HEK293 (cell line): ENCODE results near the gene MN1.
A peak's percentile ranks its signal among the peaks of the same experiment; 100 is the strongest.

Experiments used
- CTCF ChIA-PET: fragments of 350-600 bp; formaldehyde crosslinking; extraction: SDS; loops from one replicate; lab custom pipeline; 2021; ENCODE audit warnings: antibody characterized with exemption; lab: Yijun Ruan, JAX
- POLR2A ChIA-PET: fragments of 300-600 bp; formaldehyde crosslinking; extraction: SDS; loops from one replicate; lab custom pipeline; 2020; ENCODE audit warnings: antibody characterized with exemption, inconsistent platforms; lab: Yijun Ruan, JAX
- H3K27ac ChIP-seq: fragments of 200-500 bp; sonication (Bioruptor generic); 2 replicates; pipeline ENCODE4 v1.5.1; 2014; ENCODE audit warnings: low read depth, low read length, control low read depth, inconsistent platforms; ENCODE audit errors: extremely low read depth
- H3K36me3 ChIP-seq, 2 experiments: fragments of 200-500 bp in 1 of 2; sonication (Bioruptor generic) in 1 of 2; 1 replicate in 1 of 2; 2 replicates in 1 of 2; pipeline ENCODE4 v1.5.1; 2014 to 2017; ENCODE audit warnings: inconsistent platforms in 2 of 2, low read length in 2 of 2; ENCODE audit not compliant: control insufficient read depth in 2 of 2, insufficient read depth in 1 of 2
- H3K4me1 ChIP-seq: fragments of 200-500 bp; sonication (Bioruptor generic); 2 replicates; pipeline ENCODE4 v1.5.1; 2014; ENCODE audit warnings: mild to moderate bottlenecking, low read length, inconsistent platforms; ENCODE audit not compliant: control insufficient read depth, insufficient read depth
- H3K4me3 ChIP-seq: 2 replicates; pipeline ENCODE4 v1.5.1; 2011; ENCODE audit warnings: low read depth, mild to moderate bottlenecking, control low read depth, low read length, moderate library complexity
- H3K9me3 ChIP-seq: fragments of 200-500 bp; sonication (Bioruptor generic); 2 replicates; pipeline ENCODE4 v1.5.1; 2014; ENCODE audit warnings: low read depth, low read length, inconsistent platforms; ENCODE audit not compliant: control insufficient read depth, insufficient read depth
- BCL11B ChIP-seq: fragments of 450-650 bp; formaldehyde crosslinking; IDR thresholded peaks from 2 replicates; pipeline ENCODE4 v1.5.1; 2016; ENCODE audit warnings: low read depth, missing biosample characterization, missing genetic modification characterization
- GFI1B ChIP-seq: fragments of 450-650 bp; formaldehyde crosslinking; IDR thresholded peaks from 2 replicates; pipeline ENCODE4 v1.5.1; 2016; ENCODE audit warnings: missing biosample characterization, missing genetic modification characterization
- KLF1 ChIP-seq: fragments of 450-650 bp; formaldehyde crosslinking; IDR thresholded peaks from 2 replicates; pipeline ENCODE4 v1.5.1; 2016; ENCODE audit warnings: missing biosample characterization, missing genetic modification characterization
- SP3 ChIP-seq: fragments of 450-650 bp; formaldehyde crosslinking; IDR thresholded peaks from 2 replicates; pipeline ENCODE4 v1.5.1; 2016; ENCODE audit warnings: missing biosample characterization, missing genetic modification characterization
- SP7 ChIP-seq: fragments of 450-650 bp; formaldehyde crosslinking; IDR thresholded peaks from 2 replicates; pipeline ENCODE4 v1.5.1; 2016; ENCODE audit warnings: missing biosample characterization, missing genetic modification characterization
- ZFP3 ChIP-seq: fragments of 450-650 bp; formaldehyde crosslinking; IDR thresholded peaks from 2 replicates; pipeline ENCODE4 v1.5.1; 2016; ENCODE audit warnings: low read depth, missing biosample characterization, missing genetic modification characterization
- ZFP69B ChIP-seq: fragments of 450-650 bp; formaldehyde crosslinking; IDR thresholded peaks from 2 replicates; pipeline ENCODE4 v1.5.1; 2016; ENCODE audit warnings: missing biosample characterization, missing genetic modification characterization
- ZIC2 ChIP-seq: fragments of 450-650 bp; formaldehyde crosslinking; IDR thresholded peaks from 2 replicates; pipeline ENCODE4 v1.5.1; 2016; ENCODE audit warnings: missing biosample characterization, missing genetic modification characterization
- ZNF138 ChIP-seq: fragments of 450-650 bp; formaldehyde crosslinking; IDR thresholded peaks from 2 replicates; pipeline ENCODE4 v1.5.1; 2016; ENCODE audit warnings: missing biosample characterization, missing genetic modification characterization, borderline replicate concordance
- ZNF146 ChIP-seq: fragments of 450-650 bp; formaldehyde crosslinking; IDR thresholded peaks from 2 replicates; pipeline ENCODE4 v1.5.1; 2016; ENCODE audit warnings: missing biosample characterization, missing genetic modification characterization
- ZNF157 ChIP-seq: fragments of 450-650 bp; formaldehyde crosslinking; IDR thresholded peaks from 2 replicates; pipeline ENCODE4 v1.5.1; 2016; ENCODE audit warnings: missing biosample characterization, missing genetic modification characterization
- ZNF16 ChIP-seq: fragments of 450-650 bp; formaldehyde crosslinking; IDR thresholded peaks from 2 replicates; pipeline ENCODE4 v1.5.1; 2016; ENCODE audit warnings: low read depth, missing biosample characterization, missing genetic modification characterization
- ZNF174 ChIP-seq: fragments of 450-650 bp; formaldehyde crosslinking; IDR thresholded peaks from 2 replicates; pipeline ENCODE4 v1.5.0; 2017; ENCODE audit warnings: missing biosample characterization, mild to moderate bottlenecking, missing genetic modification characterization
- ZNF280C ChIP-seq: fragments of 450-650 bp; formaldehyde crosslinking; IDR thresholded peaks from 2 replicates; pipeline ENCODE4 v1.5.1; 2016; ENCODE audit warnings: missing biosample characterization, missing genetic modification characterization
- ZNF391 ChIP-seq: fragments of 450-650 bp; formaldehyde crosslinking; IDR thresholded peaks from 2 replicates; pipeline ENCODE4 v1.5.1; 2016; ENCODE audit warnings: low read depth, missing biosample characterization, missing genetic modification characterization, borderline replicate concordance
- ZNF404 ChIP-seq: fragments of 450-650 bp; formaldehyde crosslinking; IDR thresholded peaks from 2 replicates; pipeline ENCODE4 v1.5.1; 2017; ENCODE audit warnings: missing biosample characterization, missing genetic modification characterization
- ZNF433 ChIP-seq: fragments of 450-650 bp; formaldehyde crosslinking; IDR thresholded peaks from 2 replicates; pipeline ENCODE4 v1.5.1; 2016; ENCODE audit warnings: missing biosample characterization, missing genetic modification characterization, low read depth
- ZNF48 ChIP-seq: fragments of 450-650 bp; formaldehyde crosslinking; IDR thresholded peaks from 2 replicates; pipeline ENCODE4 v1.5.1; 2016; ENCODE audit warnings: missing biosample characterization, missing genetic modification characterization
- ZNF580 ChIP-seq: fragments of 450-650 bp; formaldehyde crosslinking; IDR thresholded peaks from 2 replicates; pipeline ENCODE4 v1.5.1; 2016; ENCODE audit warnings: missing biosample characterization, missing genetic modification characterization
- ZNF610 ChIP-seq: fragments of 450-650 bp; formaldehyde crosslinking; IDR thresholded peaks from 2 replicates; pipeline ENCODE4 v1.5.1; 2016; ENCODE audit warnings: missing biosample characterization, missing genetic modification characterization, borderline replicate concordance
- ZNF621 ChIP-seq: fragments of 450-650 bp; formaldehyde crosslinking; IDR thresholded peaks from 2 replicates; pipeline ENCODE4 v1.5.1; 2017; ENCODE audit warnings: missing biosample characterization, missing genetic modification characterization
- ZNF692 ChIP-seq: fragments of 450-650 bp; formaldehyde crosslinking; IDR thresholded peaks from 2 replicates; pipeline ENCODE4 v1.5.1; 2016; ENCODE audit warnings: missing biosample characterization, missing genetic modification characterization
- ZNF768 ChIP-seq: fragments of 450-650 bp; formaldehyde crosslinking; IDR thresholded peaks from 2 replicates; pipeline ENCODE4 v1.5.1; 2018; ENCODE audit warnings: missing biosample characterization, mild to moderate bottlenecking, missing genetic modification characterization
- ZNF791 ChIP-seq: fragments of 450-650 bp; formaldehyde crosslinking; IDR thresholded peaks from 2 replicates; pipeline ENCODE4 v1.5.1; 2016; ENCODE audit warnings: missing biosample characterization, missing genetic modification characterization
- ZXDB ChIP-seq: fragments of 450-650 bp; formaldehyde crosslinking; IDR thresholded peaks from 2 replicates; pipeline ENCODE4 v1.5.1; 2016; ENCODE audit warnings: missing biosample characterization, missing genetic modification characterization

The MN1 gene

GRCh38 chr22:27752771-27753170 lies 48.8 kb downstream of the MN1 start (continued):
- TF ChIP-seq ZNF404 (no peak), KLF1 (tag by site-specific recombination) (peak; percentile 78), SP7 (tag by site-specific recombination) (0 out of 2 replicates have a peak, but pooled peaks have one; percentile 36), ZNF791 (tag by site-specific recombination) (no peak)

GRCh38 chr22:27752141-27752540 lies 49.4 kb downstream of the MN1 start:
- CTCF ChIA-PET = interaction anchor here (1.2 kb wide), 1 partner anchor 27 kb away, joined by 3 read pairs; no protein-coding TSS in a partner anchor
- Histone ChIP-seq H3K27ac (no peak overlapping the region), H3K4me3 (no peak overlapping the region), H3K9me3 (no peaks in the 10 kb centered on the region)
- TF ChIP-seq ZNF433 (tag by site-specific recombination) (no peak), ZNF157 (tag by site-specific recombination) (no peak), SP3 (no peak), ZNF16 (tag by site-specific recombination) (no peak), ZIC2 (tag by site-specific recombination) (no peak), ZXDB (tag by site-specific recombination) (no peak), ZNF48 (no peak), GFI1B (tag by site-specific recombination) (no peak), ZNF768 (tag by site-specific recombination) (no peak), SP7 (tag by site-specific recombination) (no peak), ZNF138 (no peak), BCL11B (tag by site-specific recombination) (no peak), ZNF146 (tag by site-specific recombination) (no peak), ZNF391 (tag by site-specific recombination) (no peak)
- TF ChIP-seq, all 188 proteins: peak for 0
- POLR2A ChIA-PET = no interaction called here
- no peaks in the 10 kb centered on the region for H3K36me3 ChIP-seq
- peaks cover 26% of the 10 kb centered on the region for H3K4me1 ChIP-seq

GRCh38 chr22:27751277-27752070 lies 50.1 kb downstream of the MN1 start:
- no peak overlapping the region for H3K27ac ChIP-seq
- ChIA-PET POLR2A (no interaction called here), CTCF (interaction anchor here (0.6 to 1.2 kb wide), 2 partner anchors 26 to 148 kb away, joined by 3 read pairs; no protein-coding TSS in a partner anchor)
- H3K9me3 ChIP-seq = no peaks in the 10 kb centered on the region
- no peak overlapping the region for H3K4me3 ChIP-seq
- TF ChIP-seq ZFP3 (tag by site-specific recombination) = peak; percentile 95
- no peak for TF ChIP-seq ZNF580 (tag by site-specific recombination)
- H3K4me1 ChIP-seq = peaks cover 26% of the 10 kb centered on the region
- no peaks in the 10 kb centered on the region for H3K36me3 ChIP-seq

- CTCF ChIA-PET = interaction anchor here (0.6 kb wide), 1 partner anchor 147 kb away, joined by 3 read pairs; no protein-coding TSS in a partner anchor
- no peak overlapping the region for H3K4me3 ChIP-seq
- H3K4me1 ChIP-seq = peaks cover 26% of the 10 kb centered on the region
- no peak overlapping the region for H3K27ac ChIP-seq
- H3K36me3 ChIP-seq = no peaks in the 10 kb centered on the region
- no peaks in the 10 kb centered on the region for H3K9me3 ChIP-seq
- POLR2A ChIA-PET = no interaction called here
- no peak for TF ChIP-seq ZNF391 (tag by site-specific recombination)
- 0 out of 2 replicates have a peak, but pooled peaks have one; percentile 18 for TF ChIP-seq ZNF692 (tag by site-specific recombination)
- no peak for TF ChIP-seq ZNF280C (tag by site-specific recombination)
- no peak for TF ChIP-seq ZNF621 (tag by site-specific recombination)
- TF ChIP-seq ZNF174 (tag by site-specific recombination) = no peak
- TF ChIP-seq ZFP69B (tag by site-specific recombination) = peak; percentile 65; the same call in 1 of the 2 replicates
- no peak for TF ChIP-seq ZNF610 (tag by site-specific recombination)
Observed at GRCh38 chr22:27750584-27751265, 50.8 kb downstream of the MN1 start.
